Lower leg skin (tissue), 4 donors: Measurements from ENCODE around the gene CCDC88C. TPM values are rescaled to one million over a fixed set of nuclear protein-coding genes. Genes with fewer than 3 reads are reported as not detected.

Experiments used
- DNase-seq, 2 donors: peaks; one replicate each; pipeline ENCODE4 v3.0.0-alpha.2; 2019; ENCODE audit warnings: low spot score in 2 of 2
- H3K4me3 ChIP-seq: fragments of 200-600 bp; sonication (generic); 2 replicates; pipeline ENCODE4 v1.5.1; 2017; ENCODE audit warnings: mild to moderate bottlenecking, low read depth; ENCODE audit not compliant: poor library complexity, severe bottlenecking
- CTCF ChIP-seq, 3 donors: fragments of 450-650 bp; IDR thresholded peaks; one replicate each; pipeline ENCODE4 v1.5.1; 2016; ENCODE audit warnings: antibody characterized with exemption in 3 of 3, mild to moderate bottlenecking in 3 of 3, moderate library complexity in 2 of 3
- POLR2A ChIP-seq, 2 donors: fragments of 450-650 bp; IDR thresholded peaks; one replicate each; pipeline ENCODE4 v1.6.1; 2016 to 2017; ENCODE audit warnings: antibody characterized with exemption in 2 of 2, mild to moderate bottlenecking in 1 of 2, moderate library complexity in 1 of 2
- WGBS, 2 donors: methylation state at CpG; one replicate each; pipeline ENCODE4 v1.1.5; 2018; 5-methylcytosine and 5-hydroxymethylcytosine counted together
- intact Hi-C: fragments of 100-400 bp; cut with DNase I; formaldehyde crosslinking; loops from one replicate; pipeline ENCODE4 v1.15.0; 2023; ENCODE audit warnings: low total_unique reads
- total RNA-seq, 4 donors: library from RNA; depleted of rRNA; stranded (reverse); fragments of >200 nt; gene quantifications; one replicate each; pipeline ENCODE4 v1.1.0, GENCODE V29; 2016

CCDC88C gene
- total RNA-seq, 4 donors from 2014 or later = 8.5 to 21.8 (median 13.4) TPM

- intact Hi-C loops = no loop called here
- TF ChIP-seq POLR2A (IDR thresholded peaks at IDR 0.05) (no peak), CTCF (IDR thresholded peaks at IDR 0.05) (no peak)
- 84 to 93% methylated on average over 4 of the region's 4 CpGs for WGBS, 2 donors
- no peak for DNase-seq
- H3K4me3 ChIP-seq = no peak overlapping the region
Measured at GRCh38 chr14:91300957-91301356, 116.7 kb downstream of the CCDC88C start.

- WGBS, 2 donors = 88 to 91% methylated on average over 10 of the region's 10 CpGs
Measured at GRCh38 chr14:91300283-91300895, 117.2 kb downstream of the CCDC88C start.

GRCh38 chr14:91299121-91300115 is 118.2 kb downstream of the CCDC88C start:
- TF ChIP-seq POLR2A (IDR thresholded peaks at IDR 0.05) (no peak), CTCF (IDR thresholded peaks at IDR 0.05) (no peak)
- no peak for DNase-seq

More at GRCh38 chr14:91300283-91300895, 117.2 kb downstream of the CCDC88C start:
- DNase-seq = no peak
- no peak for TF ChIP-seq POLR2A (IDR thresholded peaks at IDR 0.05)
- no peak for TF ChIP-seq CTCF (IDR thresholded peaks at IDR 0.05)
- no peak overlapping the region for H3K4me3 ChIP-seq
- intact Hi-C loops = no loop called here

GRCh38 chr14:91298576-91298975 is 119.0 kb downstream of the CCDC88C start:
- intact Hi-C loops = no loop called here
- TF ChIP-seq POLR2A (IDR thresholded peaks at IDR 0.05) = no peak
- no peak for TF ChIP-seq CTCF (IDR thresholded peaks at IDR 0.05)
- no peak overlapping the region for H3K4me3 ChIP-seq
- 77 to 82% methylated on average over 11 of the region's 11 CpGs for WGBS, 2 donors
- DNase-seq = no peak

More at GRCh38 chr14:91299121-91300115, 118.2 kb downstream of the CCDC88C start:
- intact Hi-C loops = no loop called here
- WGBS, 2 donors = 91 to 94% methylated on average over 29 to 31 of the region's 31 CpGs
- no peak overlapping the region for H3K4me3 ChIP-seq

- DNase-seq = no peak
- WGBS, 2 donors = 92 to 93% methylated on average over 16 of the region's 16 CpGs
- intact Hi-C loops = no loop called here
- TF ChIP-seq CTCF (IDR thresholded peaks at IDR 0.05) (no peak), POLR2A (IDR thresholded peaks at IDR 0.05) (no peak)
- no peak overlapping the region for H3K4me3 ChIP-seq
Measured at GRCh38 chr14:91297081-91297711, 120.4 kb downstream of the CCDC88C start.
